HEK293T (cell line): Measurements from ENCODE around the gene DUS2.

ENCODE experiments used
- BHLHE40 ChIP-seq: fragments of 450-650 bp; IDR thresholded peaks from 2 replicates; pipeline ENCODE4 v1.6.1; 2016; ENCODE audit warnings: mild to moderate bottlenecking, moderate library complexity, borderline replicate concordance
- FOXA1 ChIP-seq: fragments of 450-650 bp; IDR thresholded peaks from 2 replicates; pipeline ENCODE4 v1.6.1; 2016; ENCODE audit warnings: mild to moderate bottlenecking
- SP1 ChIP-seq: fragments of 450-650 bp; IDR thresholded peaks from 2 replicates; pipeline ENCODE4 v1.6.1; 2017
- SUZ12 ChIP-seq: fragments of 450-650 bp; IDR thresholded peaks from 2 replicates; pipeline ENCODE4 v1.6.1; 2016; ENCODE audit warnings: mild to moderate bottlenecking

DNA sequence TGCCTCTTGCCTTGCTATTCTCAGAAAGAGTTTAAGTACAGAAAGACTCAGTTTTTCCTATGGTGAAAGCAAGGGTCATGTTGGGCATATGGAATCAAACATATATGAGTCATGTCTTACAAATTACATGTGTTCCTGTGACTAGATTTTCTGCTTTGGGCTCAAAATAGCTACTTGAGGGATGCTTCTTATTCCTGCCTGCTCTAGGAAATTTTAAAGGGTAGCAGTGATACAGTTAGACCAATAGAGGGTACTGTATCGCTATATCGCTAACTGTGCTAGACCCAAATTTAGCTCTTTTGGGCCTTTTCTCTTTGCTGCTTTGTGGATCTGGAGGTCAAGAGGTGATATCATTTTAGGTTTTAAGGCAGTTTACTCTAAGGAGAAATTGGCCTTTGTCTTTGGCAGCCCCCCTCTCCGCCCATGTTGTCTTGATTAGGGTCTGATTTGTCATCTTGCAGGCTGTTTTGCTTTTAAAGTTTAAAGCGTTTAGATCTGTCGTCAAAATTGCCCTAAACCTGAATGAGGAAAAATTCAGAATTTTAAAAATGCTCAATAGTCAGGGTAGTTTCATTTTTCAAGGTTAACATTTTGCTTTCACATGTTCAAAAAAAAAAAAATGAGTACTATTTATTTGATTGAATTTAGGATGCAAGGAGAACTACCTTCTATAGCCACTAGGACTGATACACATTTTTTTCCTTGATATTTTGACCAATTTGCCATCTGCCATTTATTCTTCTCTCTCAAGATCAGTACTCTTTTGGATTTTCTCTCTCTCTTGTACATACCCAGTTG is 70.9 kb downstream of the DUS2 start:
- TF ChIP-seq SUZ12 (no peak), SP1 (no peak), BHLHE40 (no peak), FOXA1 (no peak)
